HG03175 (cell line): Measurements from ENCODE around the gene RERG.
"Not testable (repeated sequence)": the region's sequence is repeated elsewhere in the genome, so short reads cannot be mapped to it uniquely, and the experiment has no call there.

ENCODE experiments used
- ATAC-seq: cut with Tn5 transposase; IDR thresholded peaks from one replicate; pipeline ENCODE4 v1.9.1; 2021; ENCODE audit warnings: mild to moderate bottlenecking, moderate library complexity; ENCODE audit not compliant: unreplicated experiment

Gene RERG

DNA sequence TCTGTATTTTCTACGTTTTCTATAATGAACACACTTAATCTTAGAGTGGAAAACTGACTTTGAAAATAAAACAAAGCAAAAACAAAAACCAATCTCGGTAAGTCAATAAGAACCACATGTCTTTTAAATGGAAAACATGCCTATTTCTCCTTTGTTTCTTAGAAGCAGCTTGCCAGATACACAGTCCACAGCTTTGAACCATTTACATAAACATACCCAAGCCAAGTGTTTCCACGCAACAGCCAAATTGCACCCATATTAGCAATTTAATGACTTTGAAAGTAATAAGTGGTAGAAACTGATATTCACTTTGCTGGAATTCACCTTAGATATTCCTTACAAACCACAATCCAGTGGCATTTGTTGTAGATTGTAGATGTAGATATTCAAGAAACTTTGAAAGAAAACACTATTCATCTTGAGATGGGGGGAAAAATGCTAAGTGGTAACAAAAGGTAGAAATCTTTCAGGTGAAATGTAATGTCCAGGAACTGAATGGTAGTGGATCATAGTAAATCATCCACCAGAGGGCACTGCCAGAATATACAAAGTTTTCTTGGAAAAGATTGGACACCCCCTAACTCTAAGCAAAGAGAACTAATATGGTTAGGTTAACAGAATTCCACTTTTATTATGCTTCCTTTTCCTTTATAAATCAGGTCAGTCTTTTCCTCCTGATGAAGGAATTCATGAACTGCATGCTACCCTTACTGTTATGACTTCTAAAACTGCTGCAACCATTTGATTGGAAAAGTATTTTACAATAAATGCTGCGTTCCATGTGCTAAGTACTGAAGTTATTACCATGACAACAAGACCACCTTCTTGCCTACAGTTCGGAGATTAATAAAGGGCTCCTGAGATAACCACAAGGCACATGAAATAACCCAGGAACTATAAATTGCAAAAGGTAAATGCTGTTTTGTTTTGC lies 69.8 kb downstream of the RERG start:
- no peak for ATAC-seq

DNA sequence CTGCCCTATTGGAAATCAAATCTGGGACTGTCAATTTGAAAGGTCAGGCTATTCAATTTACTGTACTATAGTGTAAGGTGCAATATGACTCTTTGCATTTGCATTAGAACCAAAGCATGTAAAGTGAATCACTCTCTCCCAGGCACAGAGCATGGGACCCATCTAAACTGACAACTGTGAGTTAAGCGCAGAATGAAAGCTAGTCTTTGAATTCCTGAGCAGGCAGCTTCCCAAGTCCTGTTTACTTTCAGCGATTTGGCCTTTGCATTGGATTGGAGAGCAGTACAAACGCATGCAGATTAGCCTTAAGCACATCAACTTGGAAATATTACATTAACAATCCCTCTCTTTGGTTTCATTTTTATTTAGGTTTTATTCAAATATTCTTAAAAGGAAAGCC lies 74.6 kb downstream of the RERG start:
- ATAC-seq, result no peak

DNA sequence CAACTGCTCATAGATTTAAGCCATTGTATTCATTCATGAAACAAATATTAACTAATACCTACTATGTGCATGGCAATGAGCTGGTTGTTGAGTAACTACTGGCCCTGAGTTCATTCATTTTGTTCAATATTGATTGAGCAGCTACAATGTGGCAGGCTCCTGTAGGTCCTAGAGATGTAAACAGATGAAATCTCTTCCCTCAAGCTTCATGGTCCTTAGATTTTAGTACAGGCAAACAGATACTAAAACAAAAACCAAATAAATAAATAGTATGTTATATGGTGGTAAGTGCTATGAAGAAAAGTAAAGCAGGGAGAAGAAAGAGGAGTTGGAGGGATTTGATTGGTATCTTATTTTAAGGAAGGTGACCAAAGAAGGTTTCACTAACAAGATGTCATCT lies 77.8 kb downstream of the RERG start:
- no peak for ATAC-seq

GRCh38 chr12:15142711-15143110 lies 78.5 kb downstream of the RERG start:
- no peak for ATAC-seq

DNA sequence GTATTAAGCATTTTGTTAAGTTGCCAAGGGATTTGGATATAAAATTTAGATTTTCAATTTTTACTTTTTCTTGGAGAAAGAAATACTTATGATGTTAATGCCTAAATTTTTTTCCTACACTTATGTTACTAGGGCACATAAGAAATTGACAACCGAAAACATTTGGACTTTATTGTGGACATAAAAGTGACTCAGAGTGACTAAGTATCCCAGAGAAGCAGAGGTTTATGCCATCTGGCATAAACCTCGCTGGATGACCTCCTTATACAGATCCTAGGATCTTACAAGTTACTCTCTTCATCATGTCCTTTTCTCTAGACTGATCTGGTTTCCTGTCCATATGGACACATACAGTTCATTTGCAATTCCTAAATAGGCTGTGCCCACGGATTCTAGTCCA lies 89.8 kb downstream of the RERG start:
- ATAC-seq, result no peak

DNA sequence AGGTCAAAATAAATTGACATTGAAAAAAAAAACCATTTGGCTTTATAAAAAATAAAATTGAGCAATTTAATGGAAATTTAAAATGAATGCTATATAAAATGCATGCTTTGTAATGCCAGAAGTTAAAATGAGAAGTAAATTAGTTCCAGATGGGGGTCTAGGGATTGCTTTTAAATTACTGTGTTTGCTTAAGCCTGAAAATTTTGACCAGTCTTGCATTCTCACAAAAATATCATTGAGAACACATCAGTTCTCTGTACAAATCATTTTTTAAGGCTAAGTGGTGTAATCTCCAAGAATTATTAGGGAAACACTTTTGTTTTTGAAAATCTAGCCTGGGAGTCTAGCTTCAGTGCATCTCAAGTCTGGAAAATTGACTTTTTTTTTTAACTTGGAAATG lies 90.7 kb downstream of the RERG start:
- no peak for ATAC-seq

GRCh38 chr12:15123401-15123800 lies 97.8 kb downstream of the RERG start:
- no peak for ATAC-seq

- no peak for ATAC-seq
Measured at GRCh38 chr12:15122344-15122743, 98.9 kb downstream of the RERG start.

DNA sequence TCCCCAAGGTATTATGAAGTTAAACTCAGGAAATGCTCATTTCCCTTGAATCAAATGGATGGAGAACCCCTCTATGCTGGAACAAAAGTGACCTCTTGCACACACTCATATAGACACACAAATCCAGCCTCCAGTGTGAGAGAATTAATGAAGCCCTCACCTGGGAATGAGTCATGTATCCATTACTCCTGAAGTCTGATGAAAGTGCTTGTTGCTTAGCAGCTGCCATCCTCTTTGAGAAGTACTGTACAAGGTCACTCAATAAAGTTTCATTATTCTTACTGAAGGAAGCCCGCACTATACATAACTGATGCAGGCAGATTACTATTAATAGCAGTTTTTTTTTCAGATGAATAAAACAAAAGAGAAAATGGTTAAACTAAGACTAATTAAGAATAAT lies 102.3 kb downstream of the RERG start:
- no peak for ATAC-seq

- no peak for ATAC-seq
Measured at GRCh38 chr12:15116983-15117382, 104.2 kb downstream of the RERG start.

DNA sequence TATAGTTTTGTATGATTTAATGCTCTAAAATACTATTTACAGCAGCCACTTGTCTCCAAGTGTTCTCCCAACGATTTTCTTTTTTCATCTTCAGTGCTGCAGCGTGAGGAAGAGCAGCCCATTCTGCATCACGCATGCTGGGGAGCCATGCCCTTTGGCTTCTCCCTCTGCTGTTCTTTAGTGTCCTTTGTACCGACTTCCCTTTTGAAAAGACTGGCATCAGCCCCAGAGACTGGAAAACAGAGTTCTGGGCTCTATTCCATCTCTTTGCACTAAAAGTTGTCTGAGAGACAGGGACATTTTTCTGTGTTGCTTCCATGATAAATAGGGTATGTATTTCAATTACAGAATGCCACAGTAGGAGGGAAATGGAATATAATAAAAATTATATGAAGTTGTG lies 105.1 kb downstream of the RERG start:
- ATAC-seq, result no peak

DNA sequence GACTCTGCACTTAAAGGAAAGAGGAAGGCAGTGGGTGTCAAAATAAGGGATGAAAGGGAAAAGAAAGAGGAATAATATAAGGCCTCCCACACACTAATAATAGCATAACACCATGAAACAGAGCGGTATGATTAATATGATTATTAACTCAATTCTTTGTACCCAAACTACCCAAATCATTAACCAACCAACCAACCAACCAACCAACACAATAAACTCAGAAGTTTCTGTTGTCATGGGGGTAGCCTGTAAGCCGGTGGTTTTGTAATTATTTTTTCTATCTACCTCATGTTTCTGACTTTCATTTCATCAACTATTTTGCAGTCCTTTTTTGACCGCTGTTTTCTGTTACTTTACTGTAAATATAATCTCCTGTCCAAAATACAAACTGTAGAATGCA lies 105.8 kb downstream of the RERG start:
- ATAC-seq, result no peak

GRCh38 chr12:15114501-15114900 lies 106.7 kb downstream of the RERG start:
- ATAC-seq, result no peak

GRCh38 chr12:15092826-15093225 lies 128.4 kb downstream of the RERG start:
- no peak for ATAC-seq

DNA sequence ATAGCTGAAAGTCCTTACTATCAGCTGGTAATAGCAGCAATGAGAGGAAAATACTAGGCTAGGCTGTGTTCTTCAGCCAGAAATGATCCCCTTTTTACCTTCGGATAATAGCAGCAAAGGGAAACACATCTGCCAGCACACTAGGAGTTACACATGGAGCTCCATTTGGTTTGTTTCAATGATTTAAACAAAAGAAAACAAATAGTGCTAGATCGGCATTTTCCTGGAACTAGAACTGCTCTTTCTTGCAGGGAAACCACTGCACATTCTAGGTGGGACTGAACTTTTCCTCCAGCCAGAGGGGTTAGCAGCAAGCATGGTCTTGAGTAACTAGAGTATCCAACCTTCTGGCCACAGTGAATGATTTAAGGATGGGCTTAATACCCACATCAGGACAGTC lies 130.8 kb downstream of the RERG start:
- ATAC-seq, result no peak

GRCh38 chr12:15088105-15088504 lies 133.1 kb downstream of the RERG start:
- ATAC-seq, result peak; percentile 45

- not testable (repeated sequence) for ATAC-seq
Measured at GRCh38 chr12:15077751-15078150, 143.5 kb downstream of the RERG start.

- no peak for ATAC-seq
Measured at GRCh38 chr12:15074351-15074750, 146.9 kb downstream of the RERG start.

DNA sequence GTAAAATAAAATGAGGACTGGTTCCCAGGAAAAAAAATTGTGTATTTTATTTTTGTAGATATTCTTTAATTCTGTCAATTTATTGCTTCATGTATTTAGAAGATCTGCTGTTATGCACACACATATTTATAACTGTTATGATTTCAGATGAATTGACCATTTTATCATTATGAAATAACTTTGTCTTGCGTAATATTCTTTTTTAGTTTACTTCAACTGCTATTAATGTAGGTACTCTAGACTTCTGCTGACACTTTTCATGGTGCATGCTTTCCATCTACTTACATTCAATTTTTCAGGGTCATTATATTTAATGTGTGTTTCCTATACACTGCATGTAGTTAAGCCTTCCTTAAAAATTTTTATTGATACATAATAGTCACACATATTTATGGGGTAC lies 162.1 kb downstream of the RERG start:
- ATAC-seq, result no peak
